ENCODE results near the gene NTRK3.
A peak's percentile ranks its signal among the peaks of the same experiment; 100 is the strongest.
"Not testable (repeated sequence)": the region's sequence is repeated elsewhere in the genome, so short reads cannot be mapped to it uniquely, and the experiment has no call there.

The NTRK3 gene

GRCh38 chr15:88072133-88072532, 184.4 kb downstream of the NTRK3 start:
- not testable (repeated sequence) for DNase-seq

GRCh38 chr15:88071141-88071540, 185.4 kb downstream of the NTRK3 start:
- DNase-seq: no peak

- DNase-seq: no peak
Measured at GRCh38 chr15:88069561-88069960, 187.0 kb downstream of the NTRK3 start.

GRCh38 chr15:88067331-88067685, 189.2 kb downstream of the NTRK3 start:
- no peak for DNase-seq

GRCh38 chr15:88066636-88067330, 189.8 kb downstream of the NTRK3 start:
- no peak for DNase-seq

- DNase-seq: no peak
Measured at GRCh38 chr15:88061452-88061851, 195.1 kb downstream of the NTRK3 start.

GRCh38 chr15:88060383-88060782, 196.2 kb downstream of the NTRK3 start:
- no peak for DNase-seq

GRCh38 chr15:88057836-88058235, 198.7 kb downstream of the NTRK3 start:
- no peak for DNase-seq

GRCh38 chr15:88049506-88049905, 207.0 kb downstream of the NTRK3 start:
- DNase-seq: no peak

- no peak for DNase-seq
Measured at GRCh38 chr15:88048755-88049154, 207.8 kb downstream of the NTRK3 start.

GRCh38 chr15:88048237-88048636, 208.3 kb downstream of the NTRK3 start:
- DNase-seq: no peak

- no peak for DNase-seq
Measured at GRCh38 chr15:88046576-88047129, 209.9 kb downstream of the NTRK3 start.

- no peak for DNase-seq
Measured at GRCh38 chr15:88043396-88043795, 213.1 kb downstream of the NTRK3 start.

GRCh38 chr15:88042047-88042446, 214.5 kb downstream of the NTRK3 start:
- DNase-seq: no peak

- no peak for DNase-seq
Measured at GRCh38 chr15:88040516-88040915, 216.0 kb downstream of the NTRK3 start.

GRCh38 chr15:88038261-88038660, 218.3 kb downstream of the NTRK3 start:
- DNase-seq: no peak

GRCh38 chr15:88036154-88036839, 220.2 kb downstream of the NTRK3 start:
- peak; percentile 27 for DNase-seq

GRCh38 chr15:88035381-88035780, 221.2 kb downstream of the NTRK3 start:
- no peak for DNase-seq

GRCh38 chr15:88033421-88033820, 223.1 kb downstream of the NTRK3 start:
- DNase-seq: not testable (repeated sequence)

- no peak for DNase-seq
Measured at GRCh38 chr15:88032787-88033186, 223.8 kb downstream of the NTRK3 start.

GRCh38 chr15:88031461-88031860, 225.1 kb downstream of the NTRK3 start:
- no peak for DNase-seq

GRCh38 chr15:88029696-88030095, 226.8 kb downstream of the NTRK3 start:
- no peak for DNase-seq

- no peak for DNase-seq
Measured at GRCh38 chr15:88028024-88028423, 228.5 kb downstream of the NTRK3 start.

- DNase-seq: no peak
Measured at GRCh38 chr15:88023914-88024313, 232.6 kb downstream of the NTRK3 start.
